HG03025 (cell line): Measurements from ENCODE around the gene DIS3L2.
"Not testable (repeated sequence)": the region's sequence is repeated elsewhere in the genome, so short reads cannot be mapped to it uniquely, and the experiment has no call there.

Source experiments
- ATAC-seq: cut with Tn5 transposase; IDR thresholded peaks from one replicate; pipeline ENCODE4 v1.9.1; 2021; ENCODE audit warnings: mild to moderate bottlenecking, moderate library complexity; ENCODE audit not compliant: unreplicated experiment, low FRiP score

Gene DIS3L2

DNA sequence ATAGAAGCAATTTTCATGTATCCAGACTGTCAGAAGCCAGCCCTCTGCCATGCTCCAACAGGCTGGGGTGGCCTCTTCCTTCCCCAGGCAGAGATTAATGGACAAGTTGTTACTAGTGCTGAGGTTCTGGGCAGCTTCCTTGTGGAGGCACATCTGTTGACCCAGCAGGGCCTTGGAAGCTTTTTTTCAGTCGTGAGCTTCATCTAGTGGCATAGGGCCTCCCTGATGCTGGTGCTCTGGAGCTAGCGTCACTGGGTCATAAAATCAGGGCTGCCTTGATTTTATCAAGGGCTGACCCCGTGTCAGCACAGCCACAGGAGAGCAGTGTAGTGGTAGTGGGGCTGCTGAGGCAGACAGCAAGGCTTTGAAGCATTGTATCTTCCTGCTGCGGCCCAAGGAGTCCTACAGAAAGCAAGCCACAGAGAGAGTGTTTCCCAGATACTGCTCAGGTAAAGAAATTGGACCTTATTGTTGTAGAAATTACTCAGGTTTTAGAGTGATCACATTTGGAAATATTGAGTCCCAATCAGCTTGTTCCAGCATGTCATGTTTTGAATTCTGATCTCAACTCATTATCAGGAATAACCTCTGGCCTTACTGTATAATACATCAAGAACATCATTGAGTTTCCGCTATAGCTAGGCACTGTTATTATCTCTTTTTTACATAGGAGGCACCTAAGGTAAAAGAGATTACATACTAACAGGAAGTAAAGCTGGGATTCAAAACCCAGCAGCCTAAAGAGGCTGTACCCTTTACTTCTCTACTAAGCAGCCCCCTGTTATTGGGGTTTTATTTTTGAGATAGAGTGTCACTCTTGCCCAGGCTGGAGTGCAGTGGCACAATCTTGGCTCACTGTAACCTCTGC, 324.7 kb downstream of the DIS3L2 start:
- ATAC-seq, result no peak

DNA sequence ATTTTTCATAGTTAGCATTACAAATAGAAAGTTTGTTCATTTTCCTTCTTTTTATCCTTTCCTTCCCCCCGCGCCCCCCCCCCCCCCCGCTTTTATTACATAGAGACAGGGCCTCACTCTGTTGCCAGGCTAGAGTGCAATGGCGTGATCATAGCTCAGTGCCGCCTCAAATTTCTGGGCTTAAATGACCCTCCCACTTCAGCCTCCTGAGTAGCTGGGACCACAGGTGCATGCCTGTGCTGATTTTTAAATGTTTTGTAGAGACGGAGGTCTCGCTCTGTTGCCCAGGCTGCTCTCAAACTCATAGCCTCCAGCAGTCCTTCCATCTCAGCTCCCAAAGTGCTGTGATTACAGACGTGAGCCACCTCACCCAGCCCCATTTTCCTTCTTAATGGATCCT, 325.8 kb downstream of the DIS3L2 start:
- no peak for ATAC-seq

DNA sequence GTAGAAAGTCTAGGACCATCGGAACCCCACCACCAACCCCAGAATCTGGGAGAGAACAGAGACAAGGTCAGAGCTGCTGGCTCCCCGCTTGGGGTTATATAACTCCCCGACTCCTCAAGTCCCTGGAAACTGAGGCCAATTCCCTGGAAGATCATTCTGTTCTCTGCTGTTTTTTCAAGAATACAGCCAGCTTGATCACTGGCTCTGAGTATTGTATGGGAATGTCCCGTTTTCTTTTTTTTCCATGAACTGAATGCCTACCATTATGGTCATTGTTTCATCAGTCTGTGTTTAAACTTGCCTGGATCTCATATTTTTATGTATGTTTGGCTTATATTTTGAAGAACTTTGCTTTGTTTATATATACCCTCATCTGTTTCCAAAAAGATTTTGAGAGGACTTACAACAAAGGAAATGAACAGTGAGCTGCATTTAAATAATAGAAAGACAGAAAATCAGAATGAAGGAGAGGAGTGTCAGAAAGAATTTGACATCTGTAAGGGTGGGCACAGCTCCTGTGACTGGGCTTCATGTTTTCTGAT, 327.0 kb downstream of the DIS3L2 start:
- ATAC-seq, result no peak

- no peak for ATAC-seq
Measured at GRCh38 chr2:232290668-232291067, 329.2 kb downstream of the DIS3L2 start.

DNA sequence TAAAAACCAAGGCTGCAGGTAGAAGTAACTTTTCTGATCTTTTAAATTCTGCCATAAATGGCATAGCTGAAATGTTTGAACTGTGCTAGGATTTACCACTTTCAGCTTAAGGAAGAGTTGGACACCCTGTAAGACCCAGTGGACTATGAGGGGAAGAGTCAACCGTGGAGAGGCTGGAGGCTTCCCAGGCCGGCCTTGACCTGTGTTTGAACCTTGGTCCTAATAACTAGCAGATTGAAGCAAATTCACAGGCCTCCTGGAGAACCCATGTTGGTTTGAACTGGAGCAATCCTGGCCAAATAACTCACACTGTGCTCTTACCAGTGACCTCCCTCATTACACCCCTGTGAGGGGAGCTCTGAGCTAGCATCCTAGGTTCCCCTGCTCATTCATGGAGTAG, 329.8 kb downstream of the DIS3L2 start:
- no peak for ATAC-seq

GRCh38 chr2:232292395-232293154, 331.1 kb downstream of the DIS3L2 start:
- no peak for ATAC-seq

DNA sequence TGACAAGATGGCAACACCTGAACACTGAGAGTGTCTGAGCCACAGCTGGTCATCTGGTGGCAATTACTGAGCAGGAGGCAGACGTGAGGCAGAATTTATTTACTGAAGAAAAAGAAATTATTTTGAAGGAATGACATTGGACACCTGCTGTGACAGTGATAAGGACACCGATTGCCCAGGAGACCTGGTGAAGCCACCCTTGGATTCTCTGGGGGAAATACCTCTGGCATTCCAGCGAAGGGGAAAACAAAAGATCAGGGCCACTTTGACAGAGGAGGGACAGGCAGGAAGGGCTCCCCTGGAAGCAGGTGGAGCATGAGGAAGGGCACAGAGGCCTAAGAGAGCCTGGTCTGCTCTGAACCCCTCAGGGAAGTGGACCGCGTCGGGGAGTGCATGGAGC, 331.7 kb downstream of the DIS3L2 start:
- ATAC-seq, result no peak

GRCh38 chr2:232295971-232296370, 334.5 kb downstream of the DIS3L2 start:
- no peak for ATAC-seq

GRCh38 chr2:232296776-232297525, 335.4 kb downstream of the DIS3L2 start:
- no peak for ATAC-seq

DNA sequence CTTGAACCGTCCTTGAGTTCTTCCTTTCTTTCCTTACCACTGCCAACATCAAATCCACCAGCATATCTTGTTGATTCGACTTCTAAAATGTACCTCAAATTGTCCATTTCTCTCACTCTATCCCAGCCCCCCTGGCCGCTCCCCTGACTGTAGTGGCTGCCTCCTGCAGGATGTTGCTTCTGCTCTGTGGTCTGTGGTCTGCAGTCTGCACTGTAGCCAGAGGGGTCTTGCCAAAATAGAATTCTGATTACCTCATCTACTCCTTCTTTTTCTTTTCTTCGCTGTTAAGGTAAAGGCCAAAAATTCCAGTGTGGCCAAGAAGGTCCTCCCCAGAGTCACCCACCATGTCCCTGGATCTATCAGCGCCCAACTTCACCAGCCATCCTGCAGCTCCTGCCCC, 337.6 kb downstream of the DIS3L2 start:
- ATAC-seq, result no peak

- ATAC-seq, result no peak
Measured at GRCh38 chr2:232299927-232300674, 338.6 kb downstream of the DIS3L2 start.

DNA sequence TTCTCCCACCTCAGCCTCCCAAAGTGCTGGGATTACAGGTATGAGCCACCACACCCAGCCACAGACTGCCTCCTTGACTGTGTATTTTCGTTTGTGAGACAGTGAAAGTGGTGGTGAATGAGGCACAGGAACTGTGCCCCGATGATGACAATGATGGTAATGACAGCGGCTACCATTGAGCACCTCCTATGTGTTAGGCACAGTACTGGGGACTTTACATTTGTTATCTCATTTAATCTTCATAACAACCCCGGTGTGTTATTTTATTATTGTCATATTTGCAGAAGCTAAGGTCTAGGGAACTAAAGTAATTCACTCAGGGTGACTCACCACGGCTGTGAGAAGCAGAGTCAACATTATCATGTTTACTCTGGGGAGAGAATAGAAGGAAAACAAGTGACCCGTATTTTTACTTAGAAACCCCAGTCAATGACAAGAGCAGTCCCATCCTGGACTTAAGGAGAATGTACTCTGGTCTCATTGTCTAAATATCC, 339.4 kb downstream of the DIS3L2 start:
- no peak for ATAC-seq

GRCh38 chr2:232304236-232304635, 342.7 kb downstream of the DIS3L2 start:
- no peak for ATAC-seq

- no peak for ATAC-seq
Measured at GRCh38 chr2:232306741-232307305, 345.3 kb downstream of the DIS3L2 start.

DNA sequence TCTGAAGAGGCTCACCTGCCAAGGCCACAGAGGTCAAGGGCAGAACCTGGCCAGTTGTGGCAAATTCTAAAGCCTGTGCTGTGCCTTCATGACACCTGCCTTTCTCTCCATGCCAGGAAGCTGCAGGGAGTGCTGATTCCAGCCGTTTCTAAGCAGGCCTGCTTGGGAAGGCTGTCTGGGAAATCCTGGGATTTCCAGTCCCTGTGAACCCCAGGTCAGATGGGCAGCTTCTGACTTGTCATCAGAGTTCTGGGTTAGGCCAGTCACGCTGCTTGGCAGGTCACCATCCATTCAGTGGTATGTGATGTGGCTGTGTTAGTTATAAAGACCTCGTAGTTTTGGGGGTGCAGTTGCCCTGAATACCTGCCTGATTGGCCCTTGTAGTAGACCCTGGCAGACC, 346.3 kb downstream of the DIS3L2 start:
- ATAC-seq, result no peak

DNA sequence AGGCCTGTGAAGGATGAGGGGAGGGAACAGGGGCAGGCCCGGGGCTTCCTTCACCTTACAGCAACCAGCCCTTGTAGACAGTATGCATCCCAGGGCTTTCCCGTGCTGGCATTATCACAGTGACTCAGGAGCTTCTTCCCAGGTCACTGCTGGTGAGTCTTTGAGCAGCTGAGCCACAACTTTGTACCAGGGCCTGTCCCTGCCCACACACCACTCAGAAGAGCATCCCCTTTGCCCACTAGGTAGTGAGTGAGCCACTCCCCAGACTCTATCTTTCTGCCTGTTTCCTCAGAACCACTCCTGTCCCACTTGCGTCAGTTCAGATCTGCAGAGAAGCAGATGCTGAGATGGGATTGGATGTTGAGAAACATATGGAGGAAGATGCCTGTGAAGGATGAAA, 347.5 kb downstream of the DIS3L2 start:
- no peak for ATAC-seq

DNA sequence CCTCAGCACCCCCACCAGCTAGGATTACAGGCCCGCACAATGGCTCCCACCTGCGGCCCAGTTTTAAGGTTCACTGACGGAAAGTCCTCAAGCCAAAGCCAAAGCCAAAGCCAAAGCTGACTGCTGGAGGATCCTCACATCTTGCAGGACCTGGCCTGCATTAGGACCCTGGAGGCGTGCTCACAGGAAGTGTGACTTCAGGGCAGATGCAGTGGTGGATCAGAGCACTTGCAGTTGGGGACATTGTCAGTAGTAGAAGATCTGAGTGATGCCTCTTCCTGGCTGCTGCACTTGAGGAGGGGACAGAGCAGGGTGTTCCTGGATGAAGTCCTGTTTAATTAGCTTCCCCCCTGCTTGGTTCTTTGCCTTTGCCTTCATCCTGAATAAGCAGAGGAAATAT, 348.1 kb downstream of the DIS3L2 start:
- no peak for ATAC-seq

- ATAC-seq, result no peak
Measured at GRCh38 chr2:232310121-232310520, 348.6 kb downstream of the DIS3L2 start.

DNA sequence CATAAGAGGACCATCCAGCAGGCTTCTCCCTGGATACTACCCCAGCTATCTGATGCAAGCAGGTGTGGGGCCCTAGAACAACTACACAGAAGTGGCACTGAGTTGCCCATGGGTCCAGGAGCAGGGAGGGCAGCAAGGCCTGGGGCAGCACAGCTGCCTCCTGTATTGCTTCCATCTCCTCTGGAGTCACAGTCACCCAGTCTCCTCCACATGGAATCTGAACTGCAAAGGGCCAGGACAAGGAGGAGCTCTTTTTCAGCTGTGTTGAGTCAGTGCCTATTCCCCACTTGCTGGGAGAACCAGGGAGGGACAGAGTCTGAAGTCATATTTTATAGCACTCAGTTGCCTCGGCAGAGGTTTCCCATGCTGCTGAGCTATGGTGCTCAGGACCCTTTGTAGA, 349.2 kb downstream of the DIS3L2 start:
- no peak for ATAC-seq

- ATAC-seq, result not testable (repeated sequence)
Measured at GRCh38 chr2:232313645-232314044, 352.1 kb downstream of the DIS3L2 start.
